Sciatic nerve (tissue), 2 donors: ENCODE results near the gene PRDX6. TPM values are rescaled to one million over a fixed set of nuclear protein-coding genes. Genes with fewer than 3 reads are reported as not detected.
"Not testable (repeated sequence)": the region's sequence is repeated elsewhere in the genome, so short reads cannot be mapped to it uniquely, and the experiment has no call there.

Experiments used
- ATAC-seq: fragments of 200-7000 bp; cut with Tn5 transposase; one replicate; pipeline ENCODE4 v1.9.1; 2020; ENCODE audit warnings: mild to moderate bottlenecking, moderate library complexity
- DNase-seq: peaks from one replicate; pipeline ENCODE4 v3.0.0-alpha.2; 2020; ENCODE audit warnings: low spot score
- intact Hi-C: fragments of 100-400 bp; cut with DNase I; formaldehyde crosslinking; loops from one replicate; pipeline ENCODE4 v1.14.2; 2022
- total RNA-seq: library from RNA; stranded (reverse); fragmentation: NEBNext Ultra II Directional; extraction: Animal tissue kit (Norgen Biotek cat#: 25700); gene quantifications from one replicate; pipeline ENCODE4 v1.2.1, GENCODE V29; 2021
- donor health status: DM: no; HTN: no; CAD: no.
- donor health status: DM: no; HTN: no; CAD: no.

The PRDX6 gene
- total RNA-seq, 1 donor from 2014 or later, result 184 TPM

DNA sequence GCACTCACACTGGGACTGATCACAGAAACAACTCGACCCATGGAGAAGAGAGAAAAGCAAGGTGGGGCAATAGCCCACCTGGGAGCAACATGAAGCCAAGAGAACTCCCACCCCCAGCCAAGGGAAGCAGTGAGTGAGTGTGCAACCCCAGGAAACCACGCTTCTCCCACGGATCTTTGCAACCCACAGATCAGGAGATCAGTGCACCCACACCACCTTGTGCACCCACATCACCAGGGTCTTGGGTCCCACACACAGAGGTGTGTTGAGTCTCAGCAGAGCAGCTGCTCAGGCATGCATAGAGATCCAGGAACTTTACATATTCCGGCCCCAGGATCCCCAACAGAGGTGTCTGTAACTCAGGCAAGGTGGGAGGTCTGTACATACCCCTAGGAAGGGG, 17.2 kb upstream of the PRDX6 start:
- intact Hi-C loops, result no loop called here
- ATAC-seq (no peak), DNase-seq (no peak)

DNA sequence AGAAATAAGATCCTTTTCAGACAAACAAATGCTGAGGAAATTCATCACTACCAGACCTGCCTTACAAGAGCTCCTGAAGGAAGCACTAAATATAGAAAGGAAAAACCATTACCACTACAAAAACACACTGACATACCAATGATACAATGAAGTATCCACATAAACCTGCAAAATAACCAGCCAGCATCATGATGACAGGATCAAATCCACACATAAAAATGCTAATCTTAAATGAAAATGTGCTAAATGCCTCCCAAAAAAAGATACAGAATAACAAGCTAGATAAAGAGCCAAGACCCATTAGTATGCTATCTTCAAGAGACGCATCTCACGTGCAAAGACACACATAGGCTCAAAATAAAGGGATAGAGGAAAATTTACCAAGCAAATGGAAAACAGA, 14.5 kb upstream of the PRDX6 start:
- intact Hi-C loops, DNase-seq, ATAC-seq: not testable (repeated sequence)

DNA sequence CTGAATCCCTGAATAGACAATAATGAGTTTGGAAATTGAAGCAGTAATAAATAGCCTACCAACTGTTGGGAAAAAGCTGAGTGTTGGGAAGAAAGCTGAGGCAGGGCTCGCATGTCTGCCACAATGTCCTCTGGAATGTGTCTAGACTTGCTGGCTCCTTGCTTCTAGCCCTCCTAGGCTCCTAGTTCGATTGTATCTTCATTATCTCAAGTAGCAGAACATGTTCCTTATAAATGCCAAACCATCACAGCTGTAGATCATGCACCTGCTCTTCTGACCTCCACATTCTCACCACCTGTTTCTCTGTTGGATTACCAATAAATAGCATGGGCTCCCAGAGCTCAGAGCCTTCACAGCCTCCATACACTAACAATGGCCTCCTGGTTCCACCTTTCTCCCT, 12.9 kb upstream of the PRDX6 start:
- ATAC-seq, DNase-seq, intact Hi-C loops: not testable (repeated sequence)

DNA sequence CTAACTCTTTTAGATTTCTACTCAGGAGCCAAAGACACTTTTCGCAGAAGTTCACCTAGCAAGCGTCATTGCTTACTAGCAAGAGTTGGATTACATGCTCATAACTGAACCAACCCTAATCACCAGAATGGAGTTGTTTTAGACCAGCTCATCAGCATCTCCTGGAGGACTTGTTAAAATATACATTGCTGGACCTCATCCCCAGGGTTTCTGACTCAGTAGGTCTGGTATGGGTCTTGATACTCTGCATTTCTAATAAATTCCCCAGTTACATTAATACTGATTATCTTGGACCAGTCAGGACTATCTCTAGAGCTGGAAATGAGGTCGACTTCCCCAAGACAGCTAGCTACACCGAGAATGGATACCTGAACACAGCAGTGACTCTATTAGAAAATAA, 9.7 kb upstream of the PRDX6 start:
- DNase-seq (no peak), ATAC-seq (no peak)

DNA sequence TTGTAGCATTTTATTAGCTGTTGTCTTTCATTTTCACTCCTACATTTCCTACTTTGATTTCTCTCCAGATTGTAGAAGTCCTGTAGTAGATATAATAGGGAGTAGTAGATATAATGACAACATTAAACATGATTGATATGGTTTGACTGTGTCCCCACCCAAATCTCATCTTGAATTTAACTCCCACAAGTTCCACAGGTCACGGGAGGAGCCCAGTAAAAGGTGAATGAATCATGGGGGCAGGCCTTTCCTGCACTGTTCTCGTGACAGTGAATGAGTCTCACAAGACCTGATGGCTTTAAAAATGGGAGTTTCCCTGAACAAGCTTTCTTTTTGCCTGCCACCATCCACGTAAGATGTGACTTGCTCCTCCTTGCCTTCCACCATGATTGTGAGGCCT, 7.5 kb upstream of the PRDX6 start:
- ATAC-seq, result no peak
- DNase-seq, result no peak
- intact Hi-C loops, result no loop called here

More for the DNA sequence above, 9.7 kb upstream of the PRDX6 start:
- intact Hi-C loops, result no loop called here

DNA sequence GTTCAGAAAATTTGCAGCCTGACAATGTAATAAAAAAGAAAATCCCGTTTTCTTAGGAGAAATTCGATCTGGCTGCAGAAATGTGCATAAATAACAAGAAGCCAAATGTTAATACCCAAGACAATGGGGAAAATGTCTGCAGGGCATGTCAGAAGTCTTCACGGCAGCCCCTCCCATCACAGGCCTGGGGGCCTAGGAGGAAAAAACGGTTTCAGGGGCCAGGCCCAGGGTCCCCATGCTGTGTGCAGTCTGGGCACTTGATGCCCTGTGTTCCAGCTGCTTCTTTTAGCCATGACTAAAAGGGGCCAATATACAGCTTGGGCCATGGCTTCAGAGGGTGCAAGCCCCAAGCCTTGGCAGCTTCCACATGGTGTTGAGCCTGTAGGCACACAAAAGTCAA, 6.5 kb upstream of the PRDX6 start:
- ATAC-seq (no peak), DNase-seq (no peak)
- intact Hi-C loops, result no loop called here

DNA sequence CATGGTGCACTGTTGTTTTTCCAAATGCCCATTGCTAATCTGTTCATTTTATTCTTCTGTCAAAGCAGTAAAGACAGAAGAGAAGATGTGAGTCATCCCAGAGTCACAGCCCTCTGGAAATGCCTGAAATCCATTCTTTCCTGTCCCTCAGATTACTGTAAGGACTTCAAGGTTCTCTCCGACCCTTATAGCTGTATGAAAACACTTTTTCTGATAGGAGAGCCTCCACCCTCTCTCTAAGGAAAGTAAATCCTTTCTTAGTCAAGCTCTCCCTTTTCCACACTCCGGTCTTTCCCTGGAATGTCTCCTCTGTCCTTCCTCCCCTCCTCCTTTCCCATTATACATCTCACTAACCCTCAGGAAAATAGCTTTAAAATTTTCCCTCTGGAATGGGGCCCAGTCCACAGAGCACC, 3.5 kb upstream of the PRDX6 start:
- ATAC-seq (no peak), DNase-seq (no peak)
- intact Hi-C loops, result no loop called here

DNA sequence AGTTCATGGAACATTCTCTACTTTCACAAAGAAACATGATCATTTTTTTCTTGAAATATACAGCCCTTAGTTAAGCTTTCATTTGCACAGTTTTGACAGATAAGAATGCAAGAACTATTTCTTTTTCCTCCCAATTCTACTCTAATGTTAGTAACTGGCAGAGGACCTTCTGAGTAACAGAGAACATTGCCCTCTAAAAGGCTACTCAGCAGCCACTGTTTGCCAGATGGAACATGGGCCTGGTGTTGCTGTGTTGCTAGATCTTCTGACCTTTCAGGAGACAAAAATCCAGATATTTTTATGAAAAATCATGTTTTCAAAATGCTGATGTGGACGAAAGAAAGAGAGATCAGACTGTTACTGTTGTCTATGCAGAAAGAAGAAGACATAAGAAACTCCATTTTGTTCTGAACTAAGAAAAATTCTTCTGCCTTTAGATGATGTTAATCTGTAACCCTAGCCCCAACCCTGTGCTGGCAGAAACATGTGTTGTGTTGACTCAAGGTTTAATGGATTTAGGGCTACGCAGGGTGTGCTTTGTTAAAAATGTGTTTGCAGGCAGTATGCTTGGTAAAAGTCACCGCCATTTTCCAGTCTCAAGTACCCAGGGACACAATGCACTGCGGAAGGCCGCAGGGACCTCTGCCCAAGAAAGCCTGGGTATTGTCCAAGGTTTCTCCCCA, 2.9 kb upstream of the PRDX6 start:
- DNase-seq (no peak), ATAC-seq (no peak)
- intact Hi-C loops, result no loop called here

DNA sequence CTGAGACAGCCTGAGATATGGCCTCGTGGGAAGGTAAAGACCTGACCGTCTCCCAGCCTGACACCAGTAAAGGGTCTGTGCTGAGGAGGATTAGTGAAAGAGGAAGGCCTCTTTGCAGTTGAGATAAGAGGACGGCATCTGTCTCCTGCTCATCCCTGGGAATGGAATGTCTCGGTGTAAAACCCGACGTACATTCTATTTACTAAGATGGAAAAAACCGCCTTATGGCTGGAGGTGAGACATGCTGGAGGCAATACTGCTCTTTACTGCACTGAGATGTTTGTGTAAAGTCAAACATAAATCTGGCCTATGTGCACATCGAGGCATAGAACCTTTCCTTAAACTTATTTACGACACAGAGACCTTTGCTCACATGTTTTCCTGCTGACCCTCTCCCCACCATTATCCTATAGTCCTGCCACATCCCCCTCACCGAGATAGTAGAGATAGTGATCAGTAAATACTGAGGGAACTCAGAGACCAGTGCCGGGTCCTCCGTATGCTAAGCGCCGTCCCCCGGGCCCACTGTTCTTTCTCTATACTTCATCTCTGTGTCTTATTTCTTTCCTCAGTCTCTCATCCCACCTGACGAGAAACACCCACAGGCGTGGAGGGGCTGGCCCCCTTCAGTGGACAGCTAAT, 2.2 kb upstream of the PRDX6 start:
- ATAC-seq, intact Hi-C loops, DNase-seq: not testable (repeated sequence)

DNA sequence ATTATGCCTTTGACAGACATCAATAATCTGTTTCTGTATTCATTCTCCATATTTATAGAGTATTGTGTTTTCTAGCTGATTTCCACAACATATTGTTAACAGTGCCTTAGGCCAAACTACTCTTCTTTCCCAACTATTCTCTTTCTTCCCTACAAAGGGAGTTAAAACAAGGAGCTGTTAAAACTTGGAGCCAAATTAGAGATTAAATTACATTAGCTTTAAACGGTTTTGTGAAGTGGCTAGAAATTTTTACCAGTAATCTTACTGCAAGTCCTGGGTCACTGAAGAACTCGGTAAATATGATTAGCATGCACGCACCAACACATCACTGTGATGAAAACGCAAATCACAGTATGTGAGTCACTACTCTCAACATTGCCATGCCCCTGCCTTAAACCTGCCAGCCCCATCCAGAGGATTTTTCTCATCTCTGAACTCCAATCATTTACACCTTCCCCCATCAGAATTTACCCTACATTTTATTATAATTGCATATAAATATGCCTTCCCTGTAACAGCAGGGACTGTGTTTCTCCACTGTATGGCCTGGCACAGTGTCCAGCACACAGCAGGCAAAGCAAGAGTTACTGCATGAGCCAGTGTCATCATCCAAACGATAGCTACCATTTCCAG, 1.5 kb upstream of the PRDX6 start:
- intact Hi-C loops, result no loop called here

DNA sequence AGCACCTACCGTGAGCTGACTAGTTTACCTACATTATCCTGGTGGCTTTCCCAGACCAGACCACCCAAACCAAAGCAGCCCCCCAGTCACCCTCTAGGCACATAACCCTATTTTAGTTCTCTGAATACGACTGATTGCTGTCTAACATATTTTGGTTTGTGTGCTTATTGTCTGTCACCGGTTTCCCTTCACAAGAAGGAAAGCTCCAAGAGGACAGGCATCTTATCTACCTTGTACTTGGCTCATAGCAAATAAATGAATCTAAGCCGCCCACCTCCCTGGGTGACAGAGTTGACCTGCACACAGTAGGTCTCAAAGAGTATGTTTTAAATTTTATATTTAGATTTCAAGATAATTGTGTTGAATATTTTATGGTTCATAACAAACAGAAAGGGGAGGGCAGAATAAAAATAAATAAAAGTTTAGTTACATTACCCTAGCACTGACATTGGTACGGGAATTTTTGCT, 904 bp upstream of the PRDX6 start:
- ATAC-seq (no peak), DNase-seq (no peak)
- intact Hi-C loops, result no loop called here

More for the DNA sequence above, 1.5 kb upstream of the PRDX6 start:
- DNase-seq (no peak), ATAC-seq (no peak)

DNA sequence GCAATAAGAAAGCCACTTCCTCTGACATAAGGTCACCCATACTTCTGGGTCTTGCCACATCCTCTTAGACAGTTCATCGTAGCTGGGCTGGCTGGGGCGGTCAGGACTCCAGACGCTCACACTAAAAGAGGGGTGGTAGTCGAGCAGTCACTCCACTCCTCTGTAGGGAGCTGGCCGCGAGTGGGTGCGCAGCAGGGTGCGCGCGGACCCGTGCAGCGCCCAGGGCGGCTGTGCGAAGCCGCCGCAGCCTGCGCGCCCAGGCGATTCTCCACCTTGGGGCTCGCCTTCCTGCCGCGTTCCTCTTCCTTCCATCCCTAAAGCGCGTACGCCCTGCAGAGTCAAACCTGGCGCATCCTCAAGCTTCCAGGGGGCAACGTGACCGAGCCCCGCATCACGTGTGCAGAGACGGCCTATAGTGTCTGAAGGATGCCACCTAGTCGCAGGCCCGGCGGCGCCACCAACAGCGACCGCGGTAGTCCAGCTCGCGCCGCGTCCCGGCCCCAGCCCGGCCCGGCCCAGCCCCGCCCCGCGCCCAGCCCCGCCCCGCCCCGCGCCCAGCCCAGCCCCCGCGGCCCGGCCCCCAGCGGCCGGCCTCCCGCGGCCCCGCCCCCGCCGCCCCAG, 360 bp upstream of the PRDX6 start:
- intact Hi-C loops, result no loop called here
- ATAC-seq, result peak; percentile 93
- peak; percentile 93 for DNase-seq

DNA sequence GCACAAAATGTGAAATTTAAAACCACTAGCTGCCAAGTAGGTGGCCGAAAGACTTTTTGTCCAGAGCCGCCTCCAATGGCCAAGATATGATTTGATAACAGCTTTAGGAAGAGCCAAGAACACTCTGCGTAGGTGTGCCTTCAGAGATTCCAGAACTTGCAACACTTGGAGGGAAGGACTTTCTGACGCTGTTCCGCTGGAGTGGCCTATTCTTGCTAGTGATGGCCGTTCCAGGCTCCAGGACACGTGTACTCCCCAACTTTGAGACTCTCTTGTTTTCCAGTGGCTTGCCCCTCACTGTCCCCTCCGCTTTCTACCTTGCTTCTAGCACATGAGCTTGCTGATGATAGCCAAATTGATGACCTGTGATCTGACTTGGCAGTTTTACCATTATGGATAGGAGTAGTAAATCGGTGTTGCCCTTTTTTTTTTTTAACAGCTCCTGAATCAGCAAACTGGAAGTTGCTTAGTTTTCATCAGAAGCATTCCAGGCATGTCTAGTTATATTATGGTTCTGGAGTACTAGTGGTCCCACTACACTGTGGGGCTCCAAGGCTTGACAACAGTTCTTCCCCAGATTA, 1.0 kb downstream of the PRDX6 start:
- ATAC-seq, result peak; percentile 85
- peak; percentile 64 for DNase-seq
- intact Hi-C loops, result no loop called here

DNA sequence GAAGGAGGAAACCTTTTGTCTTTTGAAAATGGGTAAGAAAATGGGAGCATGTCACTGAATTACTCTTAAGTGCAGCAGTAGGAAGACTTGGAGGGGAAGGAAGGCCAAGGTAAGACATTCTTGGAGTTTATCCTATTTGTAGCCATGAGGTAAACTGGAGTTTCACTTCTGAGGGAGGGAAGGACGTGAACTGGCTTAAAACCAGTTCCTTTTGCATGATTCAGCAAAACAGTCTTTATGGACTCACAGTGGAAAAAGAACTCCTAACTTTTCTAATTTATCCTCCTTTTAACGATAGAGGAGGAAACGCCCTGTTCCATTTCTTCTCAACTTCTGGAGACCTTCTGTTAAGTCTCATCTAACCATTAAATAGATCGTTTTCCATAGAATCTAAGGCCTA, 2.5 kb downstream of the PRDX6 start:
- DNase-seq (no peak), ATAC-seq (no peak)
- intact Hi-C loops, result no loop called here

DNA sequence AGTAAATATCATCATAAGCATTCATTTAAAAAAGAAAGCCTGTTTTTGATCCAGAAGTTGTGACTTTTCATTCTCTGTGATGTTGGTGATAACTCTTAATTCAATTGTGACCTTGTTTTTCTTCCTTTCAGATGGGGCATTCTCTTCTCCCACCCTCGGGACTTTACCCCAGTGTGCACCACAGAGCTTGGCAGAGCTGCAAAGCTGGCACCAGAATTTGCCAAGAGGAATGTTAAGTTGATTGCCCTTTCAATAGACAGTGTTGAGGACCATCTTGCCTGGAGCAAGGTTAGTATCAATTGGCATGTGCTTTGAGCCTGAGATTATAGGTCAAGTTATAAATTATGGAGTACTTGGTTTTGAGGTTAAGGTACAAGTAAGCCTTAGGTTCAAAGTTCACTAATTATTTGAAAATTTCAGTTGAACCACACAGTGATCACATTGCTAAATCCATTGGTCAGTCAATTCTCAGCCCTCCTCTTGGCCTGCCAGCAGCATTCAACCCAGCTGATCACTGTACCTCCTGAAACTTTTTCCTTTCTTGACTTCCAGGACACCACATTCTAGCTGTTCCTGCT, 4.1 kb downstream of the PRDX6 start:
- no peak for DNase-seq
- no peak for ATAC-seq
- intact Hi-C loops, result no loop called here

DNA sequence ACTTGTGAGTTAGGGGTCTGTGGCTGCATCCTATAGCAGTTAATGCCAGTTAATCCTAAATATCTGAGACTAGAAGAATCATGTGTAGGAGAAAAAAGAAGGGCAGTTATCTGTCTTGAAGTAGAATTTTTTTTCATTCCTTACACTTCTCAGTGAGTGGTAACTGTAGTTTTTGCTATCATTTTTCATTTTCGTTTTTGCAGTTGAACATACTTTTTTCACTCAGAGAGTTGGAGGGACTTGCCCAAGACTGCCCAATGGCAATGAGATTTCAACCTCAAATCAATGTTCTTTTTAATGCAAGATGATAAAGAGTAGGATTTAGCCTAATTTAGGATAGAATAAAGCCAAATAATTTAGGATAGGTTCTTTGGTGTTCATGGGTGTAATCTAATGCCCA, 5.5 kb downstream of the PRDX6 start:
- intact Hi-C loops, result no loop called here
- DNase-seq (no peak), ATAC-seq (no peak)

DNA sequence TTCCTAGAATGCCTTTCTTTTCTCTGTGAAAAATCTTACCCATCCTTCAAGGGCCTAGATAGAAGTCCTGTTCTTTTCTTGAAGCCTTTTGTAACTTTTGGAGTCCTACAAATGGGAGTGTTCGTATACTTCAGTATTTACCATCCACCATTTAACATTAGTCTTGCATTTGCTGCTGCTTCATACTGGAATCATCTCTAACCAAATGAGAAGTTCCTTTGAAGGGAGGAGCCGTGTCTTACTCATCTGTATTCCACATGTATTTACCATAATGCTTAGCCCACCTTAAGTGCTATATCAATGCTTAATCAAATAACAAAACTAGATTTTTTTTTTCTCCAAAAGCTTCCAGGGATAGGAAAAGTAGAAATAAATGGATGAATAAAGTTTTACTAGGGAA, 7.1 kb downstream of the PRDX6 start:
- no peak for ATAC-seq
- intact Hi-C loops, result no loop called here
- DNase-seq, result no peak

DNA sequence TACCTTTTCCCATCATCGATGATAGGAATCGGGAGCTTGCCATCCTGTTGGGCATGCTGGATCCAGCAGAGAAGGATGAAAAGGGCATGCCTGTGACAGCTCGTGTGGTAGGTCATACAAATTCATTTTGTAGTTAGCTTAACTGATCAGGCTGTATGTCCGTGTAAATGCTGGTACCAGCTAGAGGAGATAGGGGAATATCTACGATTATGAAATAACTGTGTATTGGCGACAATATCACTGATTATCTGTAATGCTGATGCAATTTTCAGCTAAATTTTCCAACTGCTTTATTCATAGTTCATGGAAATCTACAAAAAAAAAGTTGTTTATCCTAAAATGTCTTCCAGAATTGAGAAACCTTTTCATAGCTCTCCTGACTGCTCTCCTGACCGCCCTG, 8.3 kb downstream of the PRDX6 start:
- intact Hi-C loops, result no loop called here
- ATAC-seq, result no peak
- DNase-seq, result no peak

DNA sequence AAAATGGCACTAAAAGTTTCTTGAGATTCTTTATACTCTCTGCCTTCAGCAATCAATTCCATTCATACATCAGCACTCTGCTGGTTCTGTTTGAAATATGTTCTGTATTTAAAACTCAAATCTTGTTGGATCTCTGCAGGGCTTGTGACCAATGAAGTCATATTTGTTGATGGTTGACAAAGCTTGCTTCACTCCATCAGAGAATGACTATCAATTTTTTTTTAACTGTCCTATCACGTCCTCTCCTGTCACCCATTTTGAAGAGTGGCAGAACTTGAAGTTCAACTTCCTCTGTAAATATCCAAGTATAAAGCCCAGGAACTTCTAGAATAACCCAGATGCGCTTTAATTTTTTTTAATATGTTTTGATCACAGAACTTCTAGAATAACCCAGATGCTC, 10.9 kb downstream of the PRDX6 start:
- ATAC-seq (no peak), DNase-seq (no peak)
- intact Hi-C loops, result no loop called here
